Activated CD8-positive, alpha-beta memory T cell treated with anti-CD3 and anti-CD28 coated beads, Interleukin-2, amount 50 U/mL, for 4 hours (primary cell): Measurements from ENCODE around the gene MATR3.
"Not testable (repeated sequence)": the region's sequence is repeated elsewhere in the genome, so short reads cannot be mapped to it uniquely, and the experiment has no call there.

ENCODE experiments used
- DNase-seq: peaks from one replicate; pipeline ENCODE4 v3.0.0-alpha.2; 2020

MATR3 gene, protein sequence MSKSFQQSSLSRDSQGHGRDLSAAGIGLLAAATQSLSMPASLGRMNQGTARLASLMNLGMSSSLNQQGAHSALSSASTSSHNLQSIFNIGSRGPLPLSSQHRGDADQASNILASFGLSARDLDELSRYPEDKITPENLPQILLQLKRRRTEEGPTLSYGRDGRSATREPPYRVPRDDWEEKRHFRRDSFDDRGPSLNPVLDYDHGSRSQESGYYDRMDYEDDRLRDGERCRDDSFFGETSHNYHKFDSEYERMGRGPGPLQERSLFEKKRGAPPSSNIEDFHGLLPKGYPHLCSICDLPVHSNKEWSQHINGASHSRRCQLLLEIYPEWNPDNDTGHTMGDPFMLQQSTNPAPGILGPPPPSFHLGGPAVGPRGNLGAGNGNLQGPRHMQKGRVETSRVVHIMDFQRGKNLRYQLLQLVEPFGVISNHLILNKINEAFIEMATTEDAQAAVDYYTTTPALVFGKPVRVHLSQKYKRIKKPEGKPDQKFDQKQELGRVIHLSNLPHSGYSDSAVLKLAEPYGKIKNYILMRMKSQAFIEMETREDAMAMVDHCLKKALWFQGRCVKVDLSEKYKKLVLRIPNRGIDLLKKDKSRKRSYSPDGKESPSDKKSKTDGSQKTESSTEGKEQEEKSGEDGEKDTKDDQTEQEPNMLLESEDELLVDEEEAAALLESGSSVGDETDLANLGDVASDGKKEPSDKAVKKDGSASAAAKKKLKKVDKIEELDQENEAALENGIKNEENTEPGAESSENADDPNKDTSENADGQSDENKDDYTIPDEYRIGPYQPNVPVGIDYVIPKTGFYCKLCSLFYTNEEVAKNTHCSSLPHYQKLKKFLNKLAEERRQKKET

DNA sequence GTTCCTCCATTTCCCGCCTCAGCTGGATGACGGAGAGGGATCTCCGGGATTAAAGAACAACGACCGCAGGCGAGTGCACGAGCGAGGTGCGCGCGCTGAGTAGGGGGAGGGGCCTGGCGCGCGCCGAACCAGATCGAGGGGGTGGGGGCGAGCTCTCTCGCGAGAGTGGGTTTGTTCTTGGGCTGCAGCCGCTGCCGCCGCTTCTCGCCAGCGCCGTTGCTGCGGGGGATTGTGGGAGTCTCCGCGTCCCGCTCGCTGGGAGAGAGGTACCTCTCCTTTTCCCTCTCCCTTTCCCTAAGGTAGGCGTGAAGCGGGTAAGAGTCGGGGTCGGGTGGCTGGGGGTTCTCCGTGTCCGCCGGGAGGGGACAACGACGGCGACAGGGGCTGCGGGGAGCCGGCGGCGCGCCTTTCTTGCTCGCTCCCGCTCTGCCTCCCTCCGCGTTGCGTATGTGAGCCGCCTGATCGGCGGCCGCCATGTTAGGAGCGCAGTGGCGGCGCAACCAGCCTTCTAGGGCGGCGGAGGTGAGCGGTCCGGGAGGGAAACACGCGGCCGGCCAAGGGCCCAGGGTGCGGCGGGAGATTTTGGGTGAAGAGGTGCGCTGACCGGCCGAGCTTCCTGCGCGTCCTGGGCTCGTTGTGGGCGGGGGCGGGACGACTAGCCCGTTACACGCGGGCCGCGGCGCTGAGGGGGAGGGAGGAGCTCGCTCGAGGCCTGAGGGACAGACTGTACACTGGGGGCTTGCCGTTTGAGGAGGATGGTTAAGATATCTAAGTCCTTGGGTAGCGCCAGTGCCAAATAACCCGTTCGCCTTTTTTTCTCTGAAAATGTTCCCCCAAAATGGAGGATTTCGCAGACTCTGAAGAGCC lies at the start of gene MATR3:
Gene MATR3 (plus strand): TSS at position 234 of the 867 bp plus-strand sequence. CDS start 13,676 bp downstream, outside the sequence.
- peak; percentile 93 for DNase-seq

DNA sequence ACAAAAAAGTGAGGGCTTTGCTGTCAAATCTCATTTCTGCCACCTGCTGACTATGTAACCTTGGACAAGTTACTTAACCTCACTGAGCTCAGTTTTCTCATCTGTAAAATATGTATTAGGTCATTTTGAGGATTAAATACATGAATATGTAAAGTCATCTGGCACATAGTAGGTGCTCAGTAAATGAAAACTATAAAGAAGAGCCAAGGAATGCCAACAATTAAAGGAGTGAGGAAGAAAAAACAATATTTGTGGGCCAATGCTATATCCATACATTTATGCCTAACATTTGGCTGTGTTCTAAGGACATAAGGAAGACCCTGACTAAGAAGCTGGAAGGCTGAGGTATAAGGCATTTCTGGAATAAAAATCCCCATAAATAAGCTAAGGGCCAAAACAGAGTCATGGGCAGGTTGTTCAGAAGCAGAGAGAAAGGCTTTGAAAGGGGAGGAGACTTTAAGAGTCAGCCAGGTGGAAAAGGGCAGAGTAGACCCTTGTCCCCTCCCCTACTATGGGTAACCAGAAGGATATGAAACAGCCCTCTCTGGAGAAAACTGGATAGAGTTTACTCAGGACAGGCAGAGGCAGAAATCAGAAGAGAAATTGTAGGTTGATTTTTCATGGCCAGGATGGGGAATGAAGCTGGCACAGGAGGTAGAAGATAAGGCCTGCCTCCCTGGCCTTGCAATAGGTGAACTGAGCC lies 47.8 kb upstream of the MATR3 start:
- DNase-seq, result no peak

DNA sequence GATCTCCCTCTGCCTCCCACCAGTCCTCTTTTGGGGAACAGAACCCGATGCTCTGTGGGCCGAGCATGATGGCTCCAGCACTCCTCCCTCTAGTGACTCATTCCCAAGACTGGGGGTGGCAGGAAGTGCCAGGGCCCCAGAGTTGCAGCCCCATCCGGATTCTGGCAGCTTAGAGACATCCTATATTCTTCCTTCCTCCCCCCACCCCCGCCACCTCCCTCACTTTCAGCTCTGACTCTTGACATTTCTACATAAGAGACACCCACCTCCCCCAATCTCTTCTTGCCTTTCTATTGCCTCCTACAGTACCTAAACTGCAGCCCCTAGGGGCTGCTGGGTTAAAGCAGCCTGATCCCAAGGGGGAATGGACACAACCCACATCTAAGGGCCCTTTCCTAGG lies 47.1 kb upstream of the MATR3 start:
- peak; percentile 41 for DNase-seq

DNA sequence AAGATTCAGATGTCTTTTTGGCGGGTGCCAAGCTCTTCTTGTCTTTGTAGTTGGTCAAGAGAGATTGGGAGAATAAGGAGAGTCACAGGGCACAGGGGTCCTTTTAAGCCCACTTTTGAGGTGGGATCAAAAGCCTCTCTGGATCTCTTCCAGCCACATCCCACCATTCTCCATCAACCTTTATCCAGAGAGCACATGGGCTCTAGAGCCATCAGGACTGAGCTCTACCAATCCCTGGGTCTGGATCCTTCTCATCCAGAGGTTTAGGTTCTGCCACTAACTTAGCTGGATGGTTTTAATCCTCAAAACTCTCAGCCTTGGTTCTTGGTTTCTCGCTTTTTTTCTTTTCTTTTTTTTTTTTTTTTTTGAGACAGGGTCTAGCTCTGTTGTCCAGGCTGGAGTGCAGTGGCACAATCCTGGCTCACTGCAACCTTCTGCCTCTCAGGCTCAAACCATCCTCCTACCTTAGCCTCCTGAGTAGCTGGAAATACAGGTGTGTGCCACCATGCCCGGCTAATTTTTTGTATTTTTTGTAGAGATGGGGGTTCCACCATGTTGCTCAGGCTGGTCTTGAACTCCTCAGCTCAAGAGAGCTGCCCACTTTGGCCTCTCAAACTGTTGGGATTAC lies 44.6 kb upstream of the MATR3 start:
- no peak for DNase-seq

DNA sequence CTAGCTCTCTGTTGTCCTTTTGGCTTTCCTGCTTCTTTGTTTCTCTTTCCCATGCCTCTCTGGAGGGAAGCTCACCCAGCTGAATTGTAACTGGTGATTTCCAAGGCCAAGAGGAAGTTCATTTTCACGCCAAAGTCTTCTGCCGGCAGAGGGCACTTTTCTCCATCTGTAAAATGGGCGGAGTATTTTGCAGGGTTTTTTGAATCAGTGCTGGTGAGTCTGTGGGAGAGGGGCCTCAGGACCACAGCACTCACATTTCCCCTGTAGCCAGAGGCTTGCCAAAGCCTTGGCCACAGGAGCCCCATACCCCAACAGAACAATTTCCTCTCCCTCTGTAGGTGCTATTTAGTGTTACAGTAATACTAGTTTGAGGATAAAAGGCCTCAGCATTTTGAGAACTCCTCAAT lies 42.3 kb upstream of the MATR3 start:
- DNase-seq, result peak; percentile 37

DNA sequence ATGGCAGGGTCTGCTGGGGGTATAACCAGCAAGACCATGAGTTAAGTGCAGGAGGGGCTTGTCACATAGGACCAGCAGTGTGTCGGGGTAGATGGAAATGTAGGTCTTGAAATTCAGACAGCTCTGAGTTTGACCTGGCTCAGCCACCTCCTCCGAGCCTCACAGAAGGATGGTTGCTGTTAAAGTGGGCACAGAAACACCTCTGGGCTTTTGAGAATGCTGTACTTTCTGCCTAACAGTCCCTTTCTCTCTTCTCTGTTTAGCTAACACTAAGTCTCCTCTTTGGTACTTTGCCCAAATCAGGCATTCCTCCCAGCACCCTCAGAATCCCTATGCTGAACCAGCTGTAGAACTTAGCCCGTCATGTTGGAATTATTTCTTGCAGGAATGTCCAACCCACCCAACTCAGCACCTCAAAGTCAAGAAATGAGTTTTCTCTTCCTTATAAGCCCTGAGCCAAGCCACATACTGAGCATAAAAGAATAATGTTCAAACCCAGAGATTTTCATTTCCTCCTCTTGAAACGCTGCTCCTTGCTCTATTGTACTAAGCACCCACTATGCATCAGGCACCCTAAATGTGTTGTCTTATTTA lies 41.7 kb upstream of the MATR3 start:
- DNase-seq, result no peak

DNA sequence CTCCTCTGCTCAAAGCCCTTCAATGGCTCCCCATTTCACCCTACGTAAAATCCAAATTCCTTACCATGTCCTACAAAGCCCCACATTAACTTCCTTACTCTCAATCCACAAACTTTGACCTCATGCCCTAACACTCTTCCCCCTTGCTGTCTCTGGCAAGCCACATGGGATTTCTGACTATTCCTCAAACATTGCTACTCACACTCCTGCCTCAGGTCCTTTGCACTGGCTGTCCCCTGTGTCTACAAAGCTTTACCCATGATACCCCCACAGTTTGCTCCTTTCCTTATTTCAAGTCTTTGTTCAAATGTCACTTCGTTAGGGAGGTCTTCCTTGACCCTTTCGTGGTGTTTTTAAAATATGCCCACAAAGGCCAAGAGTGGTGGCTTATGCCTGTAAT lies 40.4 kb upstream of the MATR3 start:
- DNase-seq, result no peak

DNA sequence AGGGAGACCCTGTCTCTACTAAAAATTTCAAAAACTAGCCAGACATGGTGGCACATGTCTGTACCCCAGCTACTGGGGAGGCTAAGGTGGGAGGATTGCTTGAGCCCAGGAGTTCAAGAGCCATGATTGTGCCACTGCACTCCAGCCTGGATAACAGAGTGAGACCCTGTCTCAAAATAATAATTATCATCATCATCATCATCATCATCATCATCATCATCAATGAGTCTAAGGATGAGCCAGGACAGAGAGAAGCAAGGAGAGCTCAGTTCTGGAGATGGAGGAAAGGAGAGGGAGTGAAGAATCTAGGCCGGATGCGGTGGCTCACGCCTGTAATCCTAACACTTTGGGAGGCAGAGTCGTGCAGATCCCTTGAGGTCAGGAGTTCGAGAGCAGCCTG lies 36.7 kb upstream of the MATR3 start:
- no peak for DNase-seq

DNA sequence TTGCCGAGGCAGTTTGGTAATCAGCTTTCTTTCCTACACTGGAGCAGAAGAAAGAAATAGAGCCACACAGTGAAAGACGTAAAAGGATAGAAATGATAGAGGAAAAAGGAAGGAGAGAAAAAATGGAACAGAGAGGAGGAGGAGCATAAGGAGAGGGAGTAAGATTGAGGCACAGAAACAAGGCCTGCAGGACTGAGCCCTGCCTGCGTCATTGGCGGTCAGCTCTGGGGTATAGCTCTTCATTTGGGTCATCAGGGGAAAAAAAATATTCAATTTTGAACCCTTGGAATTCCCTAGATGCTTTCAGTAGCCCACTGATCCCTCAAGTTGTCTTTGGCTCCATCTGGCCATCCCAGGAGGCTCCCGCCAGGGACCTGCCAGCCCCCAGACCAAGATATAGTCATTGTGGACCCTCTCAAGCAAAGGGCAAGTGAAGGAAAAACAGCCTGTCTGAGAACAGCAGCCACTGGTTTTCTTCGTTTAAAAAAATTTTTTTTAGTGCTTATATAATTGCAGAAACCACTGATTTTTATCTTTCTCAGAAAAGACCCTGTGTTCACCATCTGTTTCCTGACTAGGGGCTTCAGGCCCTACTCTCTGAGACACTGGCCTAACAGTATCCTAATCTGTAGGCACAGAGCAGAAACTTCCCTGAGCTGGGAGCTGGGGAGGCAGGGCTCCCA lies 31.3 kb upstream of the MATR3 start:
- no peak for DNase-seq

DNA sequence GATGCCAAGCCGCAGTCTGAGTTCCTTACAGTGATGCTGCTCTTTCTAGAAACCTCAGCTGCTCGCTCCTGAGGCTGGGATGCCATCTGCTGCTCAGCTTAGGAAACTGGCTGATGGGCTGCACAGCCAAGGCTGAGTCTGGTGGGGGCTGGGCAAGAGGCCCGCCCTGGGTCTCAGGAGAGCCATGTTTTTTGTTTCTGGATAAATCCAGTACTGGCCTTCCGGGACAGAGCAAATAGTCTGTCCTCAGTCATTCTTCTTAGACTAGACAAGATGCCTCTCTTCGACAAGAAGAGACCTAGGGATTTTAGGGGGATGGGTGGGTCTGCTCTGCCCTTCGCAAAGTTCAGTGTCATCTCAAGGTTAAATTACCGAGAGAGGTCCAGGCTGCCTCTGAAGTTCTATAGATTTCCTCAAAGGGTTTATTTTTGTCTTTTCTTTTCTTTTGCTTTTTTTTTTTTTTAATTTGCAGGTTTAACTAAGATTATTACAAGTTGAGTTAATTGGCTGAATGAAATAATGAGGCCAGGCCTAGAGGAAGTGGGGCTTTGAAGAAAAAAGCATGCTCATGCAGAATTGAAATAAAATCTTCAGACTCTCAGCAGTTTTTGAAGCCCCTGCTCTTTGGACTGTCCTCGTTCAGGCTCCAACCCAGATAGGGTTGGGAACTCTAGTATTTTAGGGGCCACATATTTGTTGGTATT lies 30.6 kb upstream of the MATR3 start:
- peak; percentile 60 for DNase-seq

DNA sequence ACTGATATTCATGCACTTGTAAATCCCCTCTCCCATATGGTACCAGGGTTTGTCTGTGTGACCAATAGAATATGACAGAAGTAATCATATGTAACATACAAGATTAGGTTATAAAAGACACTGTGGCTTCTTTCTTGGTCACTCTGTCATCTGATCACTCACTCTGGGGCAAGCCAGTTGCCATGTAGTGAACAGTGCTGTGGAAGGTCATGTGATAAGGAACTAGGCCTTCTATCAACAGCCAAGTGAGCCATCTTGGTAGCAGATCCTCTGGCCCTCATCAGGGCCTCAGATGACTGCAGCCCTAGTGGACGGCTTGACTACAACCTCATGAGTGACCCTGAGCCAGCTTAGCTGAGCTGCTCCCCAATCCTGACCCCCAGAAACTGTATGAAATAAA lies 30.0 kb upstream of the MATR3 start:
- DNase-seq, result no peak

DNA sequence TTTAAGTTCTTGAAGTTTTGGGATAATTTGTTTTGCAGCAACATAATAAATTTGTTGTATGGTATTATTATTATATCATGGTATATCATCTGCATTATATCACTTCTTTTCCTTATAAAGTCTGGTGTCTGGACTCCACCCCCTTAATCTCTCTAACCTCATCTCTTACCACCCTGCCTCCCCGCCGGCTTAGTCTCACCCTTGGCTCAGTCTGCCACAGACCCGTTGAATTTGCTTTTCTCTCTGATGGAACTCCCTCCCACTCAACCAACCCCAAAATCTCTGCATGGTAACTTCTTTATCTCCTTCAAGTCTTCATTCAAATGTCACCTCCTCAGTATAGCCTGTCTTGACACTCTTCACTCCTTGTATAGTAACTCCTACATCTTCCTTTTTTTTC lies 29.6 kb upstream of the MATR3 start:
- DNase-seq, result no peak

DNA sequence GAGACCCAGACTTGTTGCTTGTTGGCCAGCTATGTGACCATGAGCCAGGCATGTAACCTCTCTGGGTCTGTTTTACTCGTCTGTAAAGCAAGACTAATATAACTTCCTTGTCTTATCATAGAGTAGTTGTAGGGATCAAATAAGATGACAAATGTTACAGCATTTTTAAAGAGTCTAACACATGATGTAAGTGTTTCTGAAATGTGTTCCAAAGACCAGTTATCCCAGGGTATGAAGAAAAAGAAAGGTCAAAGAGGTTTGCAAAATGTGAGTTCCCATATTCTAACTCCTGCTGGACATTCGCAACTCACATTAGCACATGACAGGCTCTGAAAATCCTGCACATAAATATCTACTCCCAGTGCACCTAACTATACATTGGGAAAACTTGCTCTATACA lies 28.5 kb upstream of the MATR3 start:
- DNase-seq, result no peak

DNA sequence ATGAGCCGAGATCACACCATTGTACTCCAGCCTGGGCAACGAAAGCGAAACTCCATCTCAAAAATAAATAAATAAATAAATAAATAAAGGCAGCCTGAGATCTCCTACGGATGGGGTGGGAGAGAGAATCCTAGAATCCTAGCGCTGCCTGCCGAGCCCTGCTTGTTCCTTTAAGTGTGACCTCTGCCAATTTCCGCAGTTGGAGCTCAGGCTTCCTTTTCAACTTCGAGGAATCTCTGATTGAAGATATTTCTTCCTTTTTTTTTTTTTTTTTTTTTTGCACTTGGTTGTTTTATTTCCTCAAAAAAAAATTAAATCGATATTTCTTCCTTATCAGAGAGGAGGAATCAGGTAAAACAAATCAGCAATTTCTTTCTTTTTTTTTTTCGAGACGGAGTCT lies 27.3 kb upstream of the MATR3 start:
- no peak for DNase-seq

DNA sequence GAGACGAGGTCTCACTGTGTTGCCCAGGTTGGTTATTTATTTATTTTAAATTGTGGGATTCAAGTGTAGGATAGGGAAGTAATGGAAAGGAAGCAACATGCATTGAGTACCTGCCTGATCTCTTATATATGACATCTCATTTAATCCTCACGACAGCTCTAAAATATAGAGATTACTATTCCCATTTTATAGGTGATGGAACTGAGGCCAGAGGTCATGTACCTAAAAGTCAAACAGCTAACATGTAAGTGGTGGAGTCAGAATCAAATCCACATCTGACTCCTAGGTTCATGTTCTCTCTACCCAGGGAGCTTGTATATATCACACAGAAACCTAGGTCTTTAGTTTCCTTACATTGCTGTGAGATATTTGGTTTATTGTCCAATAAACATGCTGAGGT lies 26.1 kb upstream of the MATR3 start:
- no peak for DNase-seq

DNA sequence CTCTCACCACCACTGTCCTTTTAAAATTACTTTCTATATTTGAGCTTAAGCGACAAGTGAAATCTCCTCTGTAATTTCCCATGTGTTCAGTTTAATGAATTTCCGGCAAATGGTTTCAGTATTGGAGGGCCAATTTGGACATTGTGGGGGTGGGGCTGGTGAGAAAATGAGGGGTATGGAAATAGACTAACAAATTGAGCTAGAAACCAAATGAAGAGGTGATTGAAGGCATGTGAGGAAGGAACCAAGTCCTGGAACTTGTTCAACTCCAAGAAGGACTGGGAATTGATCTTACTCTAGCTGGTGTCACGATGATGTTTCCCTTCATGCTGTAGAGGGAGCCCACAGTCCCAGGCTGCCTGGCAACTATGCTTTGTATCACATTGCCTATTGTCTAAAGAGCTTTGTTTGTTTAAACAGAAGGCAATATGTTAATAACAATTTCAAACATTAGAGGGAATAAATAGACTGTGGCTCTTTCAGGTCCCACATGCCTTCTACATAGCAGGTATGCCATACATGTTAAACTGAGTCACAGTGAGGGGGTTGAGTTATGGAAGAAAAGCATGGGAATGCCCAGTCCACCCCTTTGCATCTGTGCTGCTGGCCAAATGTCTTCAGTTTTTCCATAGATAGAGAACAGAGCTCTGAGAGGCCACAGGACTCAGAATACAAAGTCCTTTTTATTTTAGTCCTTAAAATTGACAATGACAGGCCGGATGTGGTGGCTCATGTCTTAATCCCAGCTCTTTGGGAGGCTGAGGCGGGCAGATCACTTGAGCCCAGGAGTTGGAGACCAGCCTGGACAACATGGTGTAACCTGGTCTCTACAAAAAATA lies 25.0 kb upstream of the MATR3 start:
- no peak for DNase-seq

DNA sequence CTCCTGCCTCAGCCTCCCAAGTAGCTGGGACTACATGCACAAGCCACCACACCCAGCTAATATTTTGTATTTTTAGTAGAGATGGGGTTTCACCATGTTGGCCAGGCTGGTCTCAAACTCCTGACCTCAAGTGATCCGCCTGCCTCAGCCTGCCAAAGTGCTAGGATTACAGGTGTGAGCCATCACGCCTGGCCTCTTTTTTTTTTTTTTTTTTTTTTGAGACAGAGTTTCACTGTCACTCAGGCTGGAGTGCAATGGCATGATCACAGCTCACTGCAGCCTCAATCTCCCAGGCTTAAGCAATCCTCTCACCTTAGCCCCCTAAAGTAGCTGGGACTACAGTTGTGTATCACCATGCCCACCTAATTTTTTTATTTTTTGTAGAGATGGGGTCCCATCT lies 22.8 kb upstream of the MATR3 start:
- DNase-seq, result not testable (repeated sequence)

DNA sequence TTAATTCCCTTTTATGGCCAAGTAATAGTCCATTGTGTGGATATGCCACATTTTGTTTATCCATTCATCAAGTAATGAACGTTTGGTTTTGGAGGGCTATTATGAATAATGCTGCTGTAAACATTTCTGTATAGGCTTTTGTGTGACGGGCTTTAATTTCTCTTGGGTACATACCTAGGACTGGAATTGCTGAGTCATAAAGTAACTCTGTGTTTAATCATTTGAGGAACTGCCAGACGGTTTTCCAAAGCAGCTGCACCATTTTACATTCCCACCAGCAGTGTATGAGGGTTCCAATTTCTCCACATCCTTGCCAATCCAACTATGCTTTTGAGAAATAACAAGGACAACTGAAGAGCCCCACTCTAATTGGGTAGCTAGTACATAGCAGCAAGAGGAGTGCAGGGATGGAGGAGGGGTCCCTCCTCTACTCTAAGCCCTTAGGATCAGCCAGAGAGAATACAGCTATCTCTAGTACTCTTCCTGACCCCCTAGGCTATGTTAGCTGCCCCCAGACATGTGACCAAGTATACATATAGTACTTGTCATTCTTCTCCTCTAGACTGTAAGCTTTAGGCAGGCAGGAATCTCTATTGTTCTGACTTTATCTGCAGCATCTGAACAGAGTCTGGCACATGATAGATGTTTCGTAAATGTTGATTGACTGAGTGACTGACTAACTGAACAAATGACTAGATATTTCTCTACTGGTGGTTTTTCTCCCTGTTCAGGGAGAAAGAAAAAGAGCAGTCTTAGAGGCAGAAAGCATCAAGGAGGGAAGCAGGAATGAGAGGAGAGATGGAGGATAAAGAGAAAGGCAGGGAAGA lies 22.1 kb upstream of the MATR3 start:
- DNase-seq, result no peak
